Measurements from ENCODE around the gene PRSS37. TPM values are rescaled to one million over a fixed set of nuclear protein-coding genes. Genes with fewer than 3 reads are reported as not detected.

Gene PRSS37
- polyA plus RNA-seq, 3 donors: 0.21 to 0.81 (median 0.74) TPM

- DNase-seq: no peak
These were observed 53.0 kb downstream of the PRSS37 start for GRCh38 chr7:141788296-141788695.

Other genes starting within 250 kb of the PRSS37 start
- gene DENND11, start 139.3 kb downstream of the PRSS37 start, polyA plus RNA-seq (ENCODE audit: insufficient read length in 3 of 3): 10 to 100 TPM; 25.2 to 36.3 (median 31.0) TPM
- gene WEE2, start 133.1 kb downstream of the PRSS37 start, polyA plus RNA-seq (ENCODE audit: insufficient read length in 3 of 3): under 1 TPM; 0.07 to 0.36 (median 0.30) TPM
- gene SSBP1, start 103.1 kb downstream of the PRSS37 start, polyA plus RNA-seq (ENCODE audit: insufficient read length in 3 of 3): 100 to 1,000 TPM; 122 to 133 (median 133) TPM
- gene TAS2R3, start 77.4 kb downstream of the PRSS37 start, polyA plus RNA-seq (ENCODE audit: insufficient read length in 3 of 3): 1 to 10 TPM in 2 of 3 donors, under 1 TPM in 1; 0.50 to 1.8 (median 1.6) TPM
- 1 to 10 TPM; 1.0 to 7.1 (median 5.1) TPM for gene TAS2R4, start 64.8 kb downstream of the PRSS37 start, polyA plus RNA-seq (ENCODE audit: insufficient read length in 3 of 3)
- gene TAS2R5, start 51.3 kb downstream of the PRSS37 start, polyA plus RNA-seq (ENCODE audit: insufficient read length in 3 of 3): 10 to 100 TPM in 1 of 3 donors, 1 to 10 TPM in 2; 1.9 to 14.9 (median 10.0) TPM
- gene OR9A4, start 74.9 kb upstream of the PRSS37 start, polyA plus RNA-seq (ENCODE audit: insufficient read length in 3 of 3): not detected
- under 1 TPM; 0.19 to 0.55 (median 0.31) TPM for gene CLEC5A, start 105.5 kb upstream of the PRSS37 start, polyA plus RNA-seq (ENCODE audit: insufficient read length in 3 of 3)
- not detected for gene TAS2R38, start 132.3 kb upstream of the PRSS37 start, polyA plus RNA-seq (ENCODE audit: insufficient read length in 3 of 3)
- 10 to 100 TPM; 18.6 to 26.0 (median 24.4) TPM for gene MGAM, start 154.4 kb upstream of the PRSS37 start, polyA plus RNA-seq (ENCODE audit: insufficient read length in 3 of 3)